ENCODE results near the gene ITGAD.
"Not testable (repeated sequence)": the region's sequence is repeated elsewhere in the genome, so short reads cannot be mapped to it uniquely, and the experiment has no call there.

The ITGAD gene

GRCh38 chr16:31440516-31441184, 47.5 kb downstream of the ITGAD start:
- H3K9ac ChIP-seq (ENCODE audit: low read depth, low read length), result no peak overlapping the region
- no peaks in the 10 kb centered on the region for H3K4me1 ChIP-seq (ENCODE audit: control insufficient read depth, insufficient read depth, low read length)
- H3K27me3 ChIP-seq (ENCODE audit: control insufficient read depth, insufficient read depth, low read length), result no peaks in the 10 kb centered on the region
- H3K36me3 ChIP-seq (ENCODE audit: control insufficient read depth, insufficient read depth, low read length), result no peaks in the 10 kb centered on the region
- H3K4me3 ChIP-seq (ENCODE audit: low read depth, low read length), result no peak overlapping the region
- no peaks in the 10 kb centered on the region for H3K9me3 ChIP-seq (ENCODE audit: control insufficient read depth, insufficient read depth, low read length)

DNA sequence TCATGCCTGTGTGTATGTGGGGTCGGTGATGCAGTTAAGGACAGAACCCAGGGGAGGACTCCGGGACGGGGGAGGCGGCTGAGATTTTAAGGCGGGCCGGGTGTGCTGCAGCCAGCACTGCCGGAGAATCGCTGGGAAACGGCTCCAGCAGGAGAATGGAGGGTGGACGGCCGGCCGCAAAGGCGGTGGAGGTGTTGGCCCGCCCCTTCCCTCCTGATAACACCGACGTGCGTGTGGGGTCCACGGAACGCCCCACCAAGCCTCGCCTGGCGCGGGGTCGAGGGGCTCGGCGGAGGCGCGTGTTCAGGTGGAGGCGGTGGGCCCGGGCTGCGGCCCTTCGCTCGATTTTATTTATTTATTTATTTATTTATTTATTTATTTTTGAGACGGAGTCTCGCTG, 48.8 kb downstream of the ITGAD start:
- no peaks in the 10 kb centered on the region for H3K4me1 ChIP-seq (ENCODE audit: control insufficient read depth, insufficient read depth, low read length)
- H3K9ac ChIP-seq (ENCODE audit: low read depth, low read length), result no peak overlapping the region
- no peak overlapping the region for H3K4me3 ChIP-seq (ENCODE audit: low read depth, low read length)
- no peaks in the 10 kb centered on the region for H3K27me3 ChIP-seq (ENCODE audit: control insufficient read depth, insufficient read depth, low read length)
- H3K36me3 ChIP-seq (ENCODE audit: control insufficient read depth, insufficient read depth, low read length), result no peaks in the 10 kb centered on the region
- H3K9me3 ChIP-seq (ENCODE audit: control insufficient read depth, insufficient read depth, low read length), result no peaks in the 10 kb centered on the region

GRCh38 chr16:31445931-31446330, 52.8 kb downstream of the ITGAD start:
- not testable (repeated sequence) for H3K9ac ChIP-seq (ENCODE audit: low read depth, low read length); H3K9me3 ChIP-seq (ENCODE audit: control insufficient read depth, insufficient read depth, low read length); H3K4me3 ChIP-seq (ENCODE audit: low read depth, low read length); H3K4me1 ChIP-seq (ENCODE audit: control insufficient read depth, insufficient read depth, low read length); H3K36me3 ChIP-seq (ENCODE audit: control insufficient read depth, insufficient read depth, low read length); H3K27me3 ChIP-seq (ENCODE audit: control insufficient read depth, insufficient read depth, low read length)

DNA sequence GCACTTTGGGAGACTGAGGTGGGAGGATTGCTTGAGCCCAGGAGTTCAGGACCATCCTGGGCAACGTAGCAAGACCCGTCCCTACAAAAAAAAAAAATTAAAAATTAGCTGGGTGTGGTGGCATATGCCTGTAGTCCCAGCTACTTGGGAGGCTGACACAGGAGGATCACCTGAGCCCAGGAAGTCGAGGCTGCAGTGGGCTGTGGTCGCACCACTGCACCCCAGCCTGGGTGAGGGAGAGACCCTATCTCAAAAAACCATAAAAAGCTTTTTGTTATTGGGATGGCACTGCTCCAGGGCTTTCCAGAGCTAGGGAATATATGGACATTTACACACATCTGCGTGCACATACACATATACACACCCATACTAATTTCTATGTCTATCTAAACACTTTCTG, 58.1 kb downstream of the ITGAD start:
- no peak overlapping the region for H3K9ac ChIP-seq (ENCODE audit: low read depth, low read length)
- no peak overlapping the region for H3K4me3 ChIP-seq (ENCODE audit: low read depth, low read length)
- H3K27me3 ChIP-seq (ENCODE audit: control insufficient read depth, insufficient read depth, low read length), result no peaks in the 10 kb centered on the region
- no peaks in the 10 kb centered on the region for H3K9me3 ChIP-seq (ENCODE audit: control insufficient read depth, insufficient read depth, low read length)
- H3K36me3 ChIP-seq (ENCODE audit: control insufficient read depth, insufficient read depth, low read length), result no peaks in the 10 kb centered on the region
- H3K4me1 ChIP-seq (ENCODE audit: control insufficient read depth, insufficient read depth, low read length), result peaks cover 17% of the 10 kb centered on the region

DNA sequence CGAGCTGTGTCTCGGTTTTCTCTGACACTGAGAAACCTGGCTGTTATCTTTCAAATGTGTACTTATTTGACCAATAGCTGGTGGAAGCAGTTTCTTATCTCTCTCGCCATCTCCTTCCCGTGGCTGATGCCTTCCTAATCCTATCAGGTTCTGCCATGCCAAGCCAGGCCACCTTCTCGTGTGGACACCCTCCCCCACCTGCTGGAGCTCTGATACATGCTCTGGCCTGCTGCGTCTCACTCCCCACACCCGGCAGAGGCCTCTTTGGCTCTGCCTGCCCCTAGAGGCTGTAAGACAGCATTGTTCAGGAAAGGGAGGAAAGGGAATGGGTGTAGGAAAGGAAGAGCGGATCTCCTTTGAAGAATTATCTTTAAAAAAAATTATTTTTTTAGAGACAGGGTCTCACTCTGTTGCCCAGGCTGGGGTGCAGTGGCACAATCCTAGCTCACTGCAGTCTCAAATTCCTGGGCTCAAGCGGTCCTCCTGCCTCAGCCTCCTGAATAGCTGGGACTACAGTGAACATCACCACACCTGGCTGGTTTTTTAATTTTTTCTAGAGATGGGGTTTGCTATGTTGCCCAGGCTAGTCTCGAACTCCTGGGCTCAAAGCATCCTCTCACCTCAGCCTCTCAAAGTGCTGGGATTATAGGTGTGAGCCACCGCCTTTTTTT, 58.7 kb downstream of the ITGAD start:
- H3K4me3 ChIP-seq (ENCODE audit: low read depth, low read length), result no peak overlapping the region

DNA sequence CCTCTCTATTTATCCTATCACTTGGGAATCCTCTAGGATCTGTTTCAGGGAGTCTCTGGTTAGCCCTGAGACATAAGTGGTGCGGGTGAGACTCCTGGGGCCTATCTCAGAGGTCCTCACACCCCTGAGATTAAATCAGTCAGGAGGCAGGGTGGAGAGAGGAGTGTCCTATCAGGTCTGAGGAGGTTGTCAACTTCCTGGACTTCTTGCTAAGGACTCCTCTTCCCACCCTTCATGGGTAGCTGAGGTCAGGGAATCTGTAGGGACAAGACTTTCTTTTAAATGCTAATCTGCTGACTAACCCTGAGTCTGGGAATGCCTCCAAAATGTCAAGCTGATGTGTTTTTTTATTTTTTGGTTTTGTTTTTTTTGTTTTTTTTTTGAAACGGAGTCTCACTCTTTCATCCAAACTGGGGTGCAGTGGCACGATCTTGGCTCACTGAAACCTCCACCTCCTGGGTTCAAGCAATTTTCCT, 59.5 kb downstream of the ITGAD start:
- Histone ChIP-seq H3K27me3 (ENCODE audit: control insufficient read depth, insufficient read depth, low read length) (no peaks in the 10 kb centered on the region), H3K9me3 (ENCODE audit: control insufficient read depth, insufficient read depth, low read length) (no peaks in the 10 kb centered on the region), H3K36me3 (ENCODE audit: control insufficient read depth, insufficient read depth, low read length) (no peaks in the 10 kb centered on the region), H3K4me1 (ENCODE audit: control insufficient read depth, insufficient read depth, low read length) (peaks cover 17% of the 10 kb centered on the region), H3K9ac (ENCODE audit: low read depth, low read length) (no peak overlapping the region), H3K4me3 (ENCODE audit: low read depth, low read length) (no peak overlapping the region)

More for the DNA sequence above, 58.7 kb downstream of the ITGAD start:
- Histone ChIP-seq H3K9ac (ENCODE audit: low read depth, low read length) (no peak overlapping the region), H3K4me1 (ENCODE audit: control insufficient read depth, insufficient read depth, low read length) (peaks cover 17% of the 10 kb centered on the region), H3K27me3 (ENCODE audit: control insufficient read depth, insufficient read depth, low read length) (no peaks in the 10 kb centered on the region), H3K36me3 (ENCODE audit: control insufficient read depth, insufficient read depth, low read length) (no peaks in the 10 kb centered on the region), H3K9me3 (ENCODE audit: control insufficient read depth, insufficient read depth, low read length) (no peaks in the 10 kb centered on the region)

GRCh38 chr16:31453255-31454204, 60.4 kb downstream of the ITGAD start:
- H3K4me1 ChIP-seq (ENCODE audit: control insufficient read depth, insufficient read depth, low read length), result peaks cover 17% of the 10 kb centered on the region
- H3K27me3 ChIP-seq (ENCODE audit: control insufficient read depth, insufficient read depth, low read length), result no peaks in the 10 kb centered on the region
- no peaks in the 10 kb centered on the region for H3K36me3 ChIP-seq (ENCODE audit: control insufficient read depth, insufficient read depth, low read length)
- no peaks in the 10 kb centered on the region for H3K9me3 ChIP-seq (ENCODE audit: control insufficient read depth, insufficient read depth, low read length)
- H3K9ac ChIP-seq (ENCODE audit: low read depth, low read length), result no peak overlapping the region
- peak overlapping the region; percentile 4 for H3K4me3 ChIP-seq (ENCODE audit: low read depth, low read length)

DNA sequence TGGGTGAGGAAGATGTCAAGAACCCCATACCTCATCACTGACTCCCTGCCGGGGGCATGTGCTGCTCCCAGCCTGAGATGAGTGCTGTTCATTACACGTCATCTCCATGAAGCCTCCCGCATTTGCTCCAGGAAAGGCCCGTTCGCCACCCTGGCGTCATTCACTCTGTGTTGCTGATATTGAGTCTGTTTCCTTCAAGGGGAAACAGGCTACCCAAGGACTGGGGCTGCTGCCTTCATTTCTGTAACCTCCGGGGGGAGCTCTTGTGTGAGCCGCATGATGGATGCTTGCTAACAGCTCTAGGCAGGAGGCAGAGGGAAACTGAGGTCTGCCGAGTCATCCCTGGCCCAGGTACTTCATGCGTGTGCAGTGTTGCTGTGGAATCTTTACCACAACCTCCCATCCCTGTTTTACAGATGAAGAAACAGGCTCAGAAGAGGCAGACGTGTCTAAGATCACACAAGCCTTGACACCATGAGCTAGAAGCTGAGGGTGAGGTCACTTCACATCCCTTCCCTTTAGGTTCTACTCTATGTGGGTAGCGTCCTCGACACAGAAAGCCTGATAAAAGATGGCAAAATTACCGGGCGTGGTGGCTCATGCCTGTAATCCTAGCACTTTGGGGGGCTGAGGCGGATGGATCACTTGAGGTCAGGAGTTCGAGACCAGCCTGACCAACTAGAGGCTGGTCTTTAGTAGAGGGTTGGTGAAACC, 62.6 kb downstream of the ITGAD start:
- peaks cover 23% of the 10 kb centered on the region for H3K4me1 ChIP-seq (ENCODE audit: control insufficient read depth, insufficient read depth, low read length)
- H3K4me3 ChIP-seq (ENCODE audit: low read depth, low read length), result no peak overlapping the region
- no peaks in the 10 kb centered on the region for H3K27me3 ChIP-seq (ENCODE audit: control insufficient read depth, insufficient read depth, low read length)
- no peak overlapping the region for H3K9ac ChIP-seq (ENCODE audit: low read depth, low read length)
- H3K9me3 ChIP-seq (ENCODE audit: control insufficient read depth, insufficient read depth, low read length), result no peaks in the 10 kb centered on the region
- H3K36me3 ChIP-seq (ENCODE audit: control insufficient read depth, insufficient read depth, low read length), result no peaks in the 10 kb centered on the region

DNA sequence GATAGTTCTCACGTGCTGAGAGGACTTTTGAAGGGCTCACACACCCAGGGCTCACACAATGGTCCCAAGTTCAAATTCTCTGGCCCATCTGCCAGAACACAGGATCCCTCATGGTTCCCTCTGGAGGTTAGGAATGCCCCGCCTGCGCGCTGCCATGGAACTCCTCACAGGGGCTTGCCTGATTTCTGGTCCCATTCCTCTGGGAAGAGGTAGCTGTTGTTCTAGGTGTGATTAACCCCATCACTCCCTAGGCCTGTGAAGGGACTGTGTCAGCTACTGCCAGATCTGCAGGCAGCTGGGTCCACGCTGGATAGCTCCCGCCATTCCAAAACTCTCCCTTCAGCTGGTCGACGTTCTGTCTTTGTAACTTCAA, 63.8 kb downstream of the ITGAD start:
- Histone ChIP-seq H3K4me1 (ENCODE audit: control insufficient read depth, insufficient read depth, low read length) (peaks cover 21% of the 10 kb centered on the region), H3K4me3 (ENCODE audit: low read depth, low read length) (no peak overlapping the region), H3K9ac (ENCODE audit: low read depth, low read length) (no peak overlapping the region), H3K36me3 (ENCODE audit: control insufficient read depth, insufficient read depth, low read length) (no peaks in the 10 kb centered on the region), H3K9me3 (ENCODE audit: control insufficient read depth, insufficient read depth, low read length) (no peaks in the 10 kb centered on the region), H3K27me3 (ENCODE audit: control insufficient read depth, insufficient read depth, low read length) (no peaks in the 10 kb centered on the region)

DNA sequence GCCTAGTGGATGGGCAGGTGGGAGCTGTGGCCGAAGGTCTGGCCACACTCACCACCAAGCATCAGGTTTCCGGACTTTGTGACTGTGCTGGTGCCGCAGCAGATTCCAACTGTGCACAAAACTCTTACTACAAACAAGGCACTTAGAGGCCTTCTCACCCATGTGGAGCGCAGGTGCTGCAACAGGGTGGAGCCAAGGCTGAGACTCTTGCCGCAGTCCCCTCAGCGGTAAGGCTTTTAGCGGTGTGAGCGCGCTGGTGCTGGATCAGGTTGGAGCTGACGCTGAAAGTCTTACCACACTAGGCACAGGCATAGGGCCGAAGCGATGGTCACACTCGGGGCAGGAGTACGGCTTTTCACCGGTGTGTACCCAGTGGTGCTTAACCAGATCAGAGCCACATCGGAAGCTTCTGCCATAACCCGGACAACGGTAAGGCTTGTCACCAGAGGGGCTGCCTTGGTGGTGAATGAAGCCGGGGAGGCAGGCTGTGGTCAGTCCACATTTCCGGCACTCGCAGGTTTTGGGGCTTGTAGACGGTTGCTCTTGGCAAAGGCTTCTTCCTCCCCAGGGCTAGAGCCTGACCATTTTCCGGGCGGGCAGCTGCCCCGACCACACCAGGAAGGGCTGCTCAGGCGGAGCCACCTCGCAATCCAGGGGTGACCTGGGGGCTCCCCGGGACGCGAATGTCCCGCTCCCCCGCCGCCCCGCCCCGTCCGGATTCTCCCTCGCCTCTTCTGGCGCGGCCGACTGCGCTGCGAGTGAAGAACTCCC, 65.1 kb downstream of the ITGAD start:
- H3K4me1 ChIP-seq (ENCODE audit: control insufficient read depth, insufficient read depth, low read length), result peaks cover 16% of the 10 kb centered on the region
- H3K36me3 ChIP-seq (ENCODE audit: control insufficient read depth, insufficient read depth, low read length), result no peaks in the 10 kb centered on the region

More for the DNA sequence above, 65.1 kb downstream of the ITGAD start:
- Histone ChIP-seq H3K9ac (ENCODE audit: low read depth, low read length) (peak overlapping the region; percentile 76), H3K9me3 (ENCODE audit: control insufficient read depth, insufficient read depth, low read length) (no peaks in the 10 kb centered on the region), H3K4me3 (ENCODE audit: low read depth, low read length) (peak overlapping the region; percentile 85), H3K27me3 (ENCODE audit: control insufficient read depth, insufficient read depth, low read length) (no peaks in the 10 kb centered on the region)
